Measurements from ENCODE around the gene KAT8. TPM values are rescaled to one million over a fixed set of nuclear protein-coding genes. Genes with fewer than 3 reads are reported as not detected.
"Not testable (repeated sequence)": the region's sequence is repeated elsewhere in the genome, so short reads cannot be mapped to it uniquely, and the experiment has no call there.

The KAT8 gene
- total and polyA plus RNA-seq, 2 experiments from 2014 or later, result 33.9 to 44.2 TPM

DNA sequence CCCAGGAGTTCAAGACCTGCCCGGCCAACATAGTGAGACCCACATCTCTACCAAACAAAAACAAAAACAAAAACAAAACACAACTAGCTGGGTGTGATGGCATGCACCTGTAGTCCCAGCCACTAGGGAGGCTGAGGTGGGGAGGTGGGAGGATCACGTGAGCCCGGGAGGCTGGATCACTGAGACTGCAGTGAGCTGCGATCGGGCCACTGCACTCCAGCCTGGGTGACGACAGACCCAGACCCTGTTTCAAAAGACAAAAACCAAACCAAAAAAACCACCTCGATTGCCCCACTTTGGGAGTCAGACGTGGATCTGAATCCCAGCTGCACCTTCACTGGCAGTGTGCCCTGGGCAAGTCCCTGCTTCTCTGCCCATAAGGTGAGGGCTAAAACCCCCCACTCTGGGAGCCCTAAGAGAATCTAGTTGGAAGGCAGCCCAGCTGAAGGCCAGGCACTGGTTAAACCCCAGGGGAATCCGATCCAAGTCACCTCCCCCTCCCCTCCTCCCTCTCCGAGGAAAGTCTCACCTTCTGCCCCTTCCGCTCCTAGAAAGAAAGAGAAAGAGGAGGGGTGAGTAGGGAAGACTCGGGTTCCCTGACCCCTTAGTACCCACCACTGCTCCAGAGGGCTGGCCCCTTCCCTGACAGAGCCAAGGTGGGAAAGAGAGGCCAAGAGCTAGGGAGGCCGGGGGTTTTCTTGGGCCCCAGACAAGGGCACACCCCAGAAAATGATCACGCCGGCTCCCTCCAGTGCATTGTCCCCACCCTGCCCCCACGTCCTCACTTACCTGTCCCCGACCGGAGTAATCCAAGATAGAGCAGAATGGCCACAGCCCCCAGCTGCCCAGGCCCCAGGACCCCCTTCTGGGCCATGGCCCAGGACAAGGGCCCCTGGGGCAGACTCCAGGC is 17.4 kb downstream of the KAT8 start:
- Histone ChIP-seq H3K4me2 (peak overlapping the region; percentile 76), H3K79me2 (peaks cover 28% of the 10 kb centered on the region), H4K20me1 (ENCODE audit: insufficient read depth, poor library complexity, severe bottlenecking) (peaks cover 4% of the 10 kb centered on the region), H3K4me1 (ENCODE audit: insufficient read depth) (peaks cover 53% of the 10 kb centered on the region), H3K9me2 (replicated peaks; ENCODE audit: insufficient read depth) (no peaks in the 10 kb centered on the region), H3K27ac (peak overlapping the region; percentile 98), H2AFZ (no peak overlapping the region), H3K27me3 (no peaks in the 10 kb centered on the region), H3K9me3 (ENCODE audit: low read depth) (no peaks in the 10 kb centered on the region), H3K4me3 (peak overlapping the region; percentile 83), H3K36me3 (replicated peaks; ENCODE audit: insufficient read depth, low read depth) (no peaks in the 10 kb centered on the region)
- DNase-seq (ENCODE audit: low spot score), result peak; percentile 80
- WGBS (ENCODE audit: low lambda C conversion rate, missing lambda C conversion rate), result 10% methylated on average over 17 of the region's 18 CpGs
- no peak for TF ChIP-seq EZH2phosphoT487 (IDR thresholded peaks at IDR 0.05; ENCODE audit: low read depth, severe bottlenecking, unreplicated experiment)
- no peak for TF ChIP-seq EZH2 (IDR thresholded peaks at IDR 0.05; ENCODE audit: borderline replicate concordance)
- TF ChIP-seq, protein P1, sequence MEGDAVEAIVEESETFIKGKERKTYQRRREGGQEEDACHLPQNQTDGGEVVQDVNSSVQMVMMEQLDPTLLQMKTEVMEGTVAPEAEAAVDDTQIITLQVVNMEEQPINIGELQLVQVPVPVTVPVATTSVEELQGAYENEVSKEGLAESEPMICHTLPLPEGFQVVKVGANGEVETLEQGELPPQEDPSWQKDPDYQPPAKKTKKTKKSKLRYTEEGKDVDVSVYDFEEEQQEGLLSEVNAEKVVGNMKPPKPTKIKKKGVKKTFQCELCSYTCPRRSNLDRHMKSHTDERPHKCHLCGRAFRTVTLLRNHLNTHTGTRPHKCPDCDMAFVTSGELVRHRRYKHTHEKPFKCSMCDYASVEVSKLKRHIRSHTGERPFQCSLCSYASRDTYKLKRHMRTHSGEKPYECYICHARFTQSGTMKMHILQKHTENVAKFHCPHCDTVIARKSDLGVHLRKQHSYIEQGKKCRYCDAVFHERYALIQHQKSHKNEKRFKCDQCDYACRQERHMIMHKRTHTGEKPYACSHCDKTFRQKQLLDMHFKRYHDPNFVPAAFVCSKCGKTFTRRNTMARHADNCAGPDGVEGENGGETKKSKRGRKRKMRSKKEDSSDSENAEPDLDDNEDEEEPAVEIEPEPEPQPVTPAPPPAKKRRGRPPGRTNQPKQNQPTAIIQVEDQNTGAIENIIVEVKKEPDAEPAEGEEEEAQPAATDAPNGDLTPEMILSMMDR (IDR thresholded peaks at IDR 0.05; ENCODE audit: poor library complexity), result no peak

DNA sequence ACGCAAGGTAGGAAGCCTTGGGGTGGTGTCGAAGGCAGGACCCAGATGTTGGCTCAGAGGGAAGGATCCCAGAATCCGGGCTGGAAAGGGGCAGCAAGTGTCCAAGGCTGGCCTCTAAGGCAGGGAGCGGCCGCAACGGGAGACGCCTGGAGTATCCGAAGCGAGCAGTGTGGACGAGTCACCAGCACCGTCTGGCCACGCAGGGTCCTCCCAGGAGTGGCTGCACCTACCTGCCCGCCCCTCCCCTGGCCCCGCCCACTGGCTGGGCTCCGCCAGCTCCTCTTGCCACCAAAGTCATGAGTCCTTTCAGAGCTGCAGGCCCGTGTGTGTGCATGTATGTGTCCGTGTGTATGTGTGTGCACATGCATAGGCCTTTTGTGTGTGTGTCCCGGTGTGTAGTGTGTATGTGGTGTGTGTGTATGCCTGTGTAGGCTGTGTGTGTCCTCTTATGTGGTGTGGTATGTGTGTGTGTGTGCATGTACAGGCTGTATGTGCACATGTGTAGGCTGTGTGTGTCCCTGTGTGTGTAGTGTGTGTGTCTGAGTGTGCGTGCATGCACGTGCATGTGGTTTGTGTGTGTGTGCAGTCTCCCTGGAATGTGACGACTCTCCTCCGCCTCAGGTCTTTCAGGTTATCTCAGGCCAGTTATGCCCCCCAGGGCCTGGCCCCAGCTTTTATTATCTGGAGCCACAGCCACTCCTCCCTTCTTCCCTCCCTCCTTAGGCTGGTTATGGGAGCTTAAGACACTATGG is 18.2 kb downstream of the KAT8 start, which contains the start of gene PRSS8:
TSS of gene PRSS8 (minus strand) at position 193 of the 752 bp plus-strand sequence. CDS start 229 bp downstream, outside the sequence.
- no peak within 1 kb of the TSS for H2AFZ ChIP-seq
- H3K79me2 ChIP-seq, result peaks cover 28% of the 10 kb centered on the region
- H3K27me3 ChIP-seq, result no peaks in the 10 kb centered on the region
- no peaks in the 10 kb centered on the region for H3K9me3 ChIP-seq (ENCODE audit: low read depth)
- peaks cover 4% of the 10 kb centered on the region for H4K20me1 ChIP-seq (ENCODE audit: insufficient read depth, poor library complexity, severe bottlenecking)
- H3K4me3 ChIP-seq, result peak within 1 kb of the TSS; percentile 83
- no peaks in the 10 kb centered on the region for H3K9me2 ChIP-seq (replicated peaks; ENCODE audit: insufficient read depth)
- H3K4me2 ChIP-seq, result peak within 1 kb of the TSS; percentile 76
- H3K27ac ChIP-seq, result peak within 1 kb of the TSS; percentile 98
- peak; percentile 90 for DNase-seq (ENCODE audit: low spot score)
- TF ChIP-seq EZH2phosphoT487 (IDR thresholded peaks at IDR 0.05; ENCODE audit: low read depth, severe bottlenecking, unreplicated experiment) (no peak), EZH2 (IDR thresholded peaks at IDR 0.05; ENCODE audit: borderline replicate concordance) (no peak)
- TF ChIP-seq, protein P1 (IDR thresholded peaks at IDR 0.05; ENCODE audit: poor library complexity), result no peak
- H3K4me1 ChIP-seq (ENCODE audit: insufficient read depth), result peaks cover 45% of the 10 kb centered on the region
- 22% methylated on average over 18 of the region's 22 CpGs for WGBS (ENCODE audit: low lambda C conversion rate, missing lambda C conversion rate)
- no peaks in the 10 kb centered on the region for H3K36me3 ChIP-seq (replicated peaks; ENCODE audit: insufficient read depth, low read depth)

DNA sequence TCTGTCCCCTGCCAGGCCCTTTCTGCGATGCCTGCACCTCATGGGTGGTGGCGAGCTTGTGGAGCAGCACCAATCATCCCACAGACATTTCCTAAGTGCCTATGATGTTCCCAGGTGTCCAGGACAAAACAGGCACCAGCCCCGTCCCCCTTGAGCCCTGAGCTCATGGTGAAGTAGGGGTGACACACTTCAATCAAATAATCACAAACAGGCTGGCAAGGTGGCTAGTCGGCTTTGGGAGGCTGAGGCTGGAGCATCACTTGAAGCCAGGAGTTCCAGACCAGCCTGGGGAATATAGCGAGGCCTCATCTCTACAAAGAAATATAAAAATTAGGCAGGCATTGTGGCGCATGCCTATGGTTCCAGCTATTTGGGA is 18.8 kb downstream of the KAT8 start:
- peak overlapping the region; percentile 76 for H3K4me2 ChIP-seq
- no peak for DNase-seq (ENCODE audit: low spot score)

DNA sequence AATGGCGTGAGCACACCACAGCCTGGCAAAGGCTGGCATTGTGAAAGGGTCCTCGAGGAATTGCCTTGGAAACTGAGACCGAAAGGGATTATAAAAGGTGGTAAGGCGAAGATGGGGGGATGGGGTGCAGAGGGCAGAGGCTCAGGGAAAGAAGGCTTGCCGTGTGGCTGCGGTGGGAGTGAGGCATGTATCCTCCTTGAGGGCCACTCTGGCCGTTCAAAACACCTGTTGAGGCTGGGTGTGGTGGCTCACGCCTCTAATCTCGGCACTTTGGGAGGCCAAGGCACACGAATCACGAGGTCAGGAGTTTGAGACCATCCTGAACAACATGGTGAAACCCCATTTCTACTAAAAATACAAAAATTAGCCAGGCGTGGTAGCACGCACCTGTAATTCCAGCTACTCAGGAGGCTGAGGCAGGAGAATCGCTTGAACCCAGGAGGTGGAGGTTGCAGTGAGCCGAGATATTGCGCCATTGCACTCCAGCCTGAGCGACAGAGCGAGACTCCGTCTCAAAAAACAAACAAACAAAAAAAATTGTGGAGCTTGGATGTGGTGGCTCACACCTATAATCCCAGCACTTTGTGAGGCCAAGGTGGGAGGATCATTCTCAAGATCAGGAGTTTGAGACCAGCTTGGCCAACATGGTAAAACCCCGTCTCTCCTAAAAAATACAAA is 19.5 kb downstream of the KAT8 start:
- H3K4me2 ChIP-seq; H3K9me3 ChIP-seq (ENCODE audit: low read depth); H2AFZ ChIP-seq; H4K20me1 ChIP-seq (ENCODE audit: insufficient read depth, poor library complexity, severe bottlenecking); H3K4me3 ChIP-seq; DNase-seq (ENCODE audit: low spot score); H3K27ac ChIP-seq; H3K27me3 ChIP-seq; H3K9me2 ChIP-seq (replicated peaks; ENCODE audit: insufficient read depth); H3K36me3 ChIP-seq (replicated peaks; ENCODE audit: insufficient read depth, low read depth): not testable (repeated sequence)
- Histone ChIP-seq H3K79me2 (peaks cover 28% of the 10 kb centered on the region), H3K4me1 (ENCODE audit: insufficient read depth) (peaks cover 41% of the 10 kb centered on the region)
- whole genome bisulfite sequencing (ENCODE audit: low lambda C conversion rate, missing lambda C conversion rate), result 95% methylated on average over 20 of the region's 20 CpGs

More for the DNA sequence above, 18.8 kb downstream of the KAT8 start:
- H3K9me2 ChIP-seq (replicated peaks; ENCODE audit: insufficient read depth), result no peaks in the 10 kb centered on the region
- H3K27me3 ChIP-seq, result no peaks in the 10 kb centered on the region
- H3K27ac ChIP-seq, result peak overlapping the region; percentile 98
- H3K79me2 ChIP-seq, result peaks cover 28% of the 10 kb centered on the region
- H3K4me3 ChIP-seq, result no peak overlapping the region
- no peaks in the 10 kb centered on the region for H3K9me3 ChIP-seq (ENCODE audit: low read depth)
- WGBS (ENCODE audit: low lambda C conversion rate, missing lambda C conversion rate), result 88% methylated on average over 6 of the region's 6 CpGs
- peaks cover 44% of the 10 kb centered on the region for H3K4me1 ChIP-seq (ENCODE audit: insufficient read depth)
- H3K36me3 ChIP-seq (replicated peaks; ENCODE audit: insufficient read depth, low read depth), result no peaks in the 10 kb centered on the region
- H4K20me1 ChIP-seq (ENCODE audit: insufficient read depth, poor library complexity, severe bottlenecking), result peaks cover 4% of the 10 kb centered on the region
- TF ChIP-seq EZH2 (IDR thresholded peaks at IDR 0.05; ENCODE audit: borderline replicate concordance) (no peak), EZH2phosphoT487 (IDR thresholded peaks at IDR 0.05; ENCODE audit: low read depth, severe bottlenecking, unreplicated experiment) (no peak)
- TF ChIP-seq, protein P1 (IDR thresholded peaks at IDR 0.05; ENCODE audit: poor library complexity), result no peak
- no peak overlapping the region for H2AFZ ChIP-seq

Measured in hepatocyte (in vitro differentiated cells).